ENCODE data around the gene ZNF610.

ZNF610 gene

GRCh38 chr19:52297601-52298364 lies 38.3 kb upstream of the ZNF610 start:
- TF ChIP-seq TAF1 (IDR thresholded peaks at IDR 0.05; ENCODE audit: borderline replicate concordance, insufficient read depth, low read length) = no peak
- no peak; the same call in 1 of the 2 replicates for TF ChIP-seq POLR2AphosphoS5 (IDR thresholded peaks at IDR 0.05; ENCODE audit: low read depth, low read length)
- TF ChIP-seq FOXP2 (optimal IDR thresholded peaks at IDR 0.05; ENCODE audit: borderline replicate concordance, extremely low read depth, extremely low read length, insufficient read depth) = no peak
- TF ChIP-seq SIN3A (IDR thresholded peaks at IDR 0.05; ENCODE audit: borderline replicate concordance, insufficient read depth, low read length) = no peak

GRCh38 chr19:52307275-52307674 lies 28.8 kb upstream of the ZNF610 start:
- TF ChIP-seq, protein P1, sequence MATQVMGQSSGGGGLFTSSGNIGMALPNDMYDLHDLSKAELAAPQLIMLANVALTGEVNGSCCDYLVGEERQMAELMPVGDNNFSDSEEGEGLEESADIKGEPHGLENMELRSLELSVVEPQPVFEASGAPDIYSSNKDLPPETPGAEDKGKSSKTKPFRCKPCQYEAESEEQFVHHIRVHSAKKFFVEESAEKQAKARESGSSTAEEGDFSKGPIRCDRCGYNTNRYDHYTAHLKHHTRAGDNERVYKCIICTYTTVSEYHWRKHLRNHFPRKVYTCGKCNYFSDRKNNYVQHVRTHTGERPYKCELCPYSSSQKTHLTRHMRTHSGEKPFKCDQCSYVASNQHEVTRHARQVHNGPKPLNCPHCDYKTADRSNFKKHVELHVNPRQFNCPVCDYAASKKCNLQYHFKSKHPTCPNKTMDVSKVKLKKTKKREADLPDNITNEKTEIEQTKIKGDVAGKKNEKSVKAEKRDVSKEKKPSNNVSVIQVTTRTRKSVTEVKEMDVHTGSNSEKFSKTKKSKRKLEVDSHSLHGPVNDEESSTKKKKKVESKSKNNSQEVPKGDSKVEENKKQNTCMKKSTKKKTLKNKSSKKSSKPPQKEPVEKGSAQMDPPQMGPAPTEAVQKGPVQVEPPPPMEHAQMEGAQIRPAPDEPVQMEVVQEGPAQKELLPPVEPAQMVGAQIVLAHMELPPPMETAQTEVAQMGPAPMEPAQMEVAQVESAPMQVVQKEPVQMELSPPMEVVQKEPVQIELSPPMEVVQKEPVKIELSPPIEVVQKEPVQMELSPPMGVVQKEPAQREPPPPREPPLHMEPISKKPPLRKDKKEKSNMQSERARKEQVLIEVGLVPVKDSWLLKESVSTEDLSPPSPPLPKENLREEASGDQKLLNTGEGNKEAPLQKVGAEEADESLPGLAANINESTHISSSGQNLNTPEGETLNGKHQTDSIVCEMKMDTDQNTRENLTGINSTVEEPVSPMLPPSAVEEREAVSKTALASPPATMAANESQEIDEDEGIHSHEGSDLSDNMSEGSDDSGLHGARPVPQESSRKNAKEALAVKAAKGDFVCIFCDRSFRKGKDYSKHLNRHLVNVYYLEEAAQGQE (IDR thresholded peaks at IDR 0.05; ENCODE audit: insufficient read depth in 1 of 2, low read depth in 2 of 2, low read length in 2 of 2) = no peak
- TF ChIP-seq FOXP2 (optimal IDR thresholded peaks at IDR 0.05; ENCODE audit: borderline replicate concordance, extremely low read depth, extremely low read length, insufficient read depth) = no peak
- TF ChIP-seq POLR2AphosphoS5 (IDR thresholded peaks at IDR 0.05; ENCODE audit: low read depth, low read length) = no peak
- TF ChIP-seq SIN3A (IDR thresholded peaks at IDR 0.05; ENCODE audit: borderline replicate concordance, insufficient read depth, low read length) = no peak
- no peak for TF ChIP-seq TAF1 (IDR thresholded peaks at IDR 0.05; ENCODE audit: borderline replicate concordance, insufficient read depth, low read length)

DNA sequence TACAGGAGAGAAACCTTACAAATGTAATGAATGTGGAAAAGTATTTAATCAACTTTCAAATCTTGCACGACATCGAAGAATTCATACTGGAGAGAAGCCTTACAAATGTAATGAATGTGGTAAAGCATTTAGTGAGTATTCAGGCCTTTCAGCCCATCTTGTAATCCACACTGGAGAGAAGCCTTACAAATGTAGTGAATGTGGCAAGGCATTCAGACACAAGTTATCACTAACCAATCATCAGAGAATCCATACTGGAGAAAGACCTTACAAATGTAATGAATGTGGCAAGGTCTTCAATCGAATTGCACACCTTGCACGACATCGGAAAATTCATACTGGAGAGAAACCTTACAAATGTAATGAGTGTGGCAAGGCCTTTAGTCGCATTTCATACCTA lies 13.6 kb upstream of the ZNF610 start:
- no peak for TF ChIP-seq POLR2AphosphoS5 (IDR thresholded peaks at IDR 0.05; ENCODE audit: low read depth, low read length)
- no peak for TF ChIP-seq TAF1 (IDR thresholded peaks at IDR 0.05; ENCODE audit: borderline replicate concordance, insufficient read depth, low read length)
- no peak for TF ChIP-seq SIN3A (IDR thresholded peaks at IDR 0.05; ENCODE audit: borderline replicate concordance, insufficient read depth, low read length)
- TF ChIP-seq, protein P1 (IDR thresholded peaks at IDR 0.05; ENCODE audit: insufficient read depth in 1 of 2, low read depth in 2 of 2, low read length in 2 of 2) = no peak
- TF ChIP-seq FOXP2 (optimal IDR thresholded peaks at IDR 0.05; ENCODE audit: borderline replicate concordance, extremely low read depth, extremely low read length, insufficient read depth) = no peak

DNA sequence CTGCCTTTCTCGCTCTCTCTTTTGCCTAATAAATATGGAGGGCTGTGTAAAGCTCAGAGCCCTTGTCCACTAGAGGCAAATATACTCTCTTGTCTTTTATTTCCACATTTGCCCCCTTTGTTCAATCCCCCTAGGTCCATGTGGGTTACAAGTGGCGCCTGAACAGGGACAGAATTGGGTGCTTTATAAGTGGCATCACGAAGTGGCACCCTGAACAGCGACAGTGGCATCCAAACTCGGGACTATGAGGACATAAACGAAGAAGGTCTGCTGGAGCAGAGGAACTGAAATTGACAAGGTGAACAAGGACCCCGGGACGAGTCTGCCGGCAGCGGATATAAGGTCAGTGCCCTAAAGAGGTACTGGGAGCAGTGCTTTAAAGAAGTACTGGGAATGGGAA lies 4.3 kb upstream of the ZNF610 start:
- TF ChIP-seq, protein P1 (IDR thresholded peaks at IDR 0.05; ENCODE audit: insufficient read depth in 1 of 2, low read depth in 2 of 2, low read length in 2 of 2) = no peak
- no peak for TF ChIP-seq POLR2AphosphoS5 (IDR thresholded peaks at IDR 0.05; ENCODE audit: low read depth, low read length)
- TF ChIP-seq TAF1 (IDR thresholded peaks at IDR 0.05; ENCODE audit: borderline replicate concordance, insufficient read depth, low read length) = no peak
- TF ChIP-seq FOXP2 (optimal IDR thresholded peaks at IDR 0.05; ENCODE audit: borderline replicate concordance, extremely low read depth, extremely low read length, insufficient read depth) = no peak
- no peak for TF ChIP-seq SIN3A (IDR thresholded peaks at IDR 0.05; ENCODE audit: borderline replicate concordance, insufficient read depth, low read length)

DNA sequence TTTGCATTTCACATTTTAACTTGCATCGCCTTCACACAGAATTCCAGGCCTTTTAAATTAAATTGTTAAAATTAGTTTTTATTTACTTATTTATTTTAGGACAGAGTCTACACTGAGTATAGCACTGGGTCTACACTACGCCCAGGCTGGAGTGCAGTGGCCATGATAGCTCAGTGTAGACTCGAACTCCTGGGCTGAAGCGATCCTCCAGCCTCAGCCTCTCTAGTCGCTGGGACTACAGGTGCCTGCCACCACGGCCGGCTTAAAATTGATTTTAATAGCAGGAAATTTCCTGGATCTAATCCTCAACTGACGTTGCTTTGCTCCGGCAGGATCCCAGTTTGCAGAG lies 301 bp upstream of the ZNF610 start:
- TF ChIP-seq SIN3A (IDR thresholded peaks at IDR 0.05; ENCODE audit: borderline replicate concordance, insufficient read depth, low read length) (no peak), TAF1 (IDR thresholded peaks at IDR 0.05; ENCODE audit: borderline replicate concordance, insufficient read depth, low read length) (no peak), POLR2AphosphoS5 (IDR thresholded peaks at IDR 0.05; ENCODE audit: low read depth, low read length) (no peak), FOXP2 (optimal IDR thresholded peaks at IDR 0.05; ENCODE audit: borderline replicate concordance, extremely low read depth, extremely low read length, insufficient read depth) (no peak)
- TF ChIP-seq, protein P1 (IDR thresholded peaks at IDR 0.05; ENCODE audit: insufficient read depth in 1 of 2, low read depth in 2 of 2, low read length in 2 of 2) = no peak; a peak in 1 of 4 replicates
